Measurements from ENCODE around the gene C11orf87.

C11orf87 gene

GRCh38 chr11:109443052-109443451 lies 21.1 kb downstream of the C11orf87 start:
- DNase-seq, result no peak

DNA sequence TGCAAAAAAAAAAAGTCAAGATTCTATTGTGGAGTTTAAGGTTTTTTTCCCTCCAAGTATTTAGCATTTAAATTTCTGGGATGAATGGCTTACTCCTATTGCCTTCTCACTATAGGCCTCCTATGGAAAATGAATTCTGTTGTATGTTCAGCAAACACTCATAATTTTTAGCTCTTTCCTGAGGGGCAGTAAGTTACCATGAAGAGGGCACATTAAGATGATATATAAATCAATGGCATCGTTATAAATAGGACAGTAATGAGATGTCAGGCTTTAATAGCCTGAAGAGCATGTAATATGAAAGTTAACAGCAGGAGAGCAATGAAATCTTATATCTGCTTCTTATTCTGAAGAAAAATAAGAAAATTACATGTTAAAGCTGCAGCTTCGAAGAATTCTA lies 32.9 kb downstream of the C11orf87 start:
- DNase-seq, result no peak

Measured in NCI-H2171 treated with DMSO at 0.1 percent for 48 hours (cell line).